Natural killer cell (primary cell): ENCODE measurements around the gene NLRP10. TPM values are rescaled to one million over a fixed set of nuclear protein-coding genes. Genes with fewer than 3 reads are reported as not detected.

ENCODE experiments used
- ATAC-seq, 3 donors: fragments of 150-1000 bp in 2 of 3; fragments of 200-7000 bp in 1 of 3; cut with Tn5 transposase; 1 replicate in 1 of 3; 2 replicates in 2 of 3; pipeline ENCODE4 v1.10.0; 2021; ENCODE audit warnings: mild to moderate bottlenecking in 2 of 3, moderate library complexity in 2 of 3
- DNase-seq, 2 donors: peaks; one replicate each; pipeline versions ENCODE4 v3.0.0 to v3.0.0-alpha.2; 2013 to 2021; ENCODE audit warnings: mixed read lengths in 1 of 2
- H3K27ac ChIP-seq: one replicate; pipeline ENCODE4 v1.5.1; 2013; ENCODE audit warnings: mild to moderate bottlenecking, low read length
- H3K27me3 ChIP-seq: one replicate; pipeline ENCODE4 v1.6.1; 2013; ENCODE audit warnings: low read length; ENCODE audit not compliant: control insufficient read depth, insufficient read depth
- H3K36me3 ChIP-seq: one replicate; pipeline ENCODE4 v1.6.1; 2013; ENCODE audit warnings: low read length; ENCODE audit not compliant: control insufficient read depth, insufficient read depth
- H3K4me1 ChIP-seq: one replicate; pipeline ENCODE4 v1.6.1; 2013; ENCODE audit warnings: low read length; ENCODE audit not compliant: control insufficient read depth, insufficient read depth
- H3K4me3 ChIP-seq: one replicate; pipeline ENCODE4 v1.5.1; 2013; ENCODE audit warnings: low read length
- H3K9me3 ChIP-seq: one replicate; pipeline ENCODE4 v1.6.1; 2013; ENCODE audit warnings: low read length; ENCODE audit not compliant: control insufficient read depth, insufficient read depth
- H3K27ac Mint-ChIP-seq, 2 donors: one replicate each; pipeline ENCODE4 v1.8.0; 2022; ENCODE audit warnings: mild to moderate bottlenecking in 2 of 2, mixed read lengths in 2 of 2, moderate library complexity in 1 of 2
- H3K27me3 Mint-ChIP-seq, 2 donors: one replicate each; pipeline ENCODE4 v1.8.0; 2022; ENCODE audit warnings: low read depth in 2 of 2, mixed read lengths in 2 of 2
- H3K36me3 Mint-ChIP-seq: one replicate; pipeline ENCODE4 v1.8.0; 2022; ENCODE audit warnings: mixed read lengths
- H3K4me1 Mint-ChIP-seq, 2 donors: one replicate each; pipeline ENCODE4 v1.8.0; 2022; ENCODE audit warnings: mixed read lengths in 2 of 2
- H3K4me3 Mint-ChIP-seq: one replicate; pipeline ENCODE4 v1.8.0; 2022; ENCODE audit warnings: mild to moderate bottlenecking, moderate library complexity, mixed read lengths
- H3K9me3 Mint-ChIP-seq, 2 donors: one replicate each; pipeline ENCODE4 v1.8.0; 2022; ENCODE audit warnings: mixed read lengths in 2 of 2
- WGBS: methylation state at CpG from one replicate; pipeline ENCODE4 v1.1.7; 2013; ENCODE audit warnings: missing lambda C conversion rate; ENCODE audit not compliant: insufficient coverage; 5-methylcytosine and 5-hydroxymethylcytosine counted together
- intact Hi-C: fragments of 100-400 bp; cut with micrococcal nuclease; formaldehyde crosslinking; loops from one replicate; pipeline ENCODE4 v1.14.2; 2022
- total RNA-seq, 4 donors: library from RNA; stranded (reverse); fragments of 120-200 nt in 1 of 4; gene quantifications; one replicate each; pipeline versions ENCODE4 v1.2.3 to v1.2.4, GENCODE V29; 2013 to 2022
- TF ChIP-seq, protein P1 (sequence below): fragments of 200-600 bp; IDR thresholded peaks from one replicate; pipeline ENCODE4 v1.8.0; 2022; ENCODE audit warnings: antibody characterized with exemption

NLRP10 gene, protein sequence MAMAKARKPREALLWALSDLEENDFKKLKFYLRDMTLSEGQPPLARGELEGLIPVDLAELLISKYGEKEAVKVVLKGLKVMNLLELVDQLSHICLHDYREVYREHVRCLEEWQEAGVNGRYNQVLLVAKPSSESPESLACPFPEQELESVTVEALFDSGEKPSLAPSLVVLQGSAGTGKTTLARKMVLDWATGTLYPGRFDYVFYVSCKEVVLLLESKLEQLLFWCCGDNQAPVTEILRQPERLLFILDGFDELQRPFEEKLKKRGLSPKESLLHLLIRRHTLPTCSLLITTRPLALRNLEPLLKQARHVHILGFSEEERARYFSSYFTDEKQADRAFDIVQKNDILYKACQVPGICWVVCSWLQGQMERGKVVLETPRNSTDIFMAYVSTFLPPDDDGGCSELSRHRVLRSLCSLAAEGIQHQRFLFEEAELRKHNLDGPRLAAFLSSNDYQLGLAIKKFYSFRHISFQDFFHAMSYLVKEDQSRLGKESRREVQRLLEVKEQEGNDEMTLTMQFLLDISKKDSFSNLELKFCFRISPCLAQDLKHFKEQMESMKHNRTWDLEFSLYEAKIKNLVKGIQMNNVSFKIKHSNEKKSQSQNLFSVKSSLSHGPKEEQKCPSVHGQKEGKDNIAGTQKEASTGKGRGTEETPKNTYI
- total RNA-seq, result not detected
- total RNA-seq (2013), result not detected

DNA sequence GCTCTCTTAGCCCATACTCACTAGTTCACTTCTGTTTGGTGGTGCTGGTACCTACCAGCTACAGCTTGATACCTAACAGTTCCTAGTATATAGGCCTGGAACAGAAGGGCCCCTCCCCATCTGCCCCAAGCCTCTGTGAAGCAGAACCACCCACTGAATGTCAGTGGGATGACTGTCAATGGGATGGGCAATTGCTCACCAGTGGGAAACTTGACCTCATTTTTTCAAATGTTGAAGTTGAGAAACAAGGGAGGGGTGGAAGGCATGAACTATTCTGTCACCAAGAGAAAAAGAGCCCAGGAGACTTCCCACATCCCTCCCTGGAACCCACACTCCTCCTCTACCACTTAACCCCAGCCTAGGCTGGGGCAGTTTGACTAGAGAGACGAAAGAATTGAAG is at the start of gene NLRP10:
TSS of gene NLRP10 (minus strand) at position 62 of the 400 bp plus-strand sequence. CDS start 1,952 bp downstream, outside the sequence.
- intact Hi-C loops, result no loop called here
- Histone ChIP-seq H3K4me1 (no peaks in the 10 kb centered on the region), H3K36me3 (no peaks in the 10 kb centered on the region), H3K27ac (no peak within 1 kb of the TSS), H3K27me3 (no peaks in the 10 kb centered on the region), H3K9me3 (no peaks in the 10 kb centered on the region), H3K4me3 (no peak within 1 kb of the TSS)
- Mint-ChIP-seq H3K27ac (no peak within 1 kb of the TSS), H3K4me3 (no peak within 1 kb of the TSS), H3K9me3 (no peaks in the 10 kb centered on the region), H3K27me3 (peaks cover 18 to 37% of the 10 kb centered on the region in 2 donors), H3K36me3 (no peaks in the 10 kb centered on the region), H3K4me1 (no peaks in the 10 kb centered on the region)
- no peak for ATAC-seq
- no CpG with 5 or more reads among the region's 1 CpG for WGBS
- TF ChIP-seq, protein P1, sequence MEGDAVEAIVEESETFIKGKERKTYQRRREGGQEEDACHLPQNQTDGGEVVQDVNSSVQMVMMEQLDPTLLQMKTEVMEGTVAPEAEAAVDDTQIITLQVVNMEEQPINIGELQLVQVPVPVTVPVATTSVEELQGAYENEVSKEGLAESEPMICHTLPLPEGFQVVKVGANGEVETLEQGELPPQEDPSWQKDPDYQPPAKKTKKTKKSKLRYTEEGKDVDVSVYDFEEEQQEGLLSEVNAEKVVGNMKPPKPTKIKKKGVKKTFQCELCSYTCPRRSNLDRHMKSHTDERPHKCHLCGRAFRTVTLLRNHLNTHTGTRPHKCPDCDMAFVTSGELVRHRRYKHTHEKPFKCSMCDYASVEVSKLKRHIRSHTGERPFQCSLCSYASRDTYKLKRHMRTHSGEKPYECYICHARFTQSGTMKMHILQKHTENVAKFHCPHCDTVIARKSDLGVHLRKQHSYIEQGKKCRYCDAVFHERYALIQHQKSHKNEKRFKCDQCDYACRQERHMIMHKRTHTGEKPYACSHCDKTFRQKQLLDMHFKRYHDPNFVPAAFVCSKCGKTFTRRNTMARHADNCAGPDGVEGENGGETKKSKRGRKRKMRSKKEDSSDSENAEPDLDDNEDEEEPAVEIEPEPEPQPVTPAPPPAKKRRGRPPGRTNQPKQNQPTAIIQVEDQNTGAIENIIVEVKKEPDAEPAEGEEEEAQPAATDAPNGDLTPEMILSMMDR, result no peak
- DNase-seq, result no peak

DNA sequence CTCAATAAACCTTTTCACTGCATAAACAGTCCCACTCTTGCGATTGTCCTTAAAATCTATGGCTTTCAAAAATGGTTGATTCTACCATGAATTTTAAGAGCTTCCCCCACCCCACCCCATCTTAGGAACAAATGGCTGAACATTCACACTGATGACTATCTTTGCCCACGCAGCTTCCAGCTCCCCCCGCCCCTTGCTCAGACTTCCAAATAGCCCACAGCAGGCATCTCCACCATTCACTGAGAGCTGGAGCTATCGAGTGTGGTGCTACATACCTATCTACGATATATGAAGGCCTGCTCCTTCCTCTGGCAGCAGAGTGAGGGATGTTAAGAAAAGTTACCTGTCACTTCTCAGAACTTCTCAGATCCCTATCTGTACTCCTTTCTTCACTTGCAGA is 48.6 kb upstream of the NLRP10 start:
- Mint-ChIP-seq H3K36me3 (no peaks in the 10 kb centered on the region), H3K4me3 (no peak overlapping the region), H3K27me3 (peaks cover 28 to 34% of the 10 kb centered on the region in 2 donors), H3K27ac (no peak overlapping the region), H3K9me3 (no peaks in the 10 kb centered on the region), H3K4me1 (peaks cover 0 to 6% of the 10 kb centered on the region in 2 donors)
- DNase-seq, result no peak
- H3K4me3 ChIP-seq, result no peak overlapping the region
- TF ChIP-seq, protein P1, result no peak
- intact Hi-C loops, result no loop called here
- no peak for ATAC-seq
- no peaks in the 10 kb centered on the region for H3K36me3 ChIP-seq
- no peak overlapping the region for H3K27ac ChIP-seq
- peaks cover 5% of the 10 kb centered on the region for H3K4me1 ChIP-seq
- peaks cover 13% of the 10 kb centered on the region for H3K27me3 ChIP-seq
- 90% methylated on average over 4 of the region's 5 CpGs for WGBS
- H3K9me3 ChIP-seq, result no peaks in the 10 kb centered on the region

DNA sequence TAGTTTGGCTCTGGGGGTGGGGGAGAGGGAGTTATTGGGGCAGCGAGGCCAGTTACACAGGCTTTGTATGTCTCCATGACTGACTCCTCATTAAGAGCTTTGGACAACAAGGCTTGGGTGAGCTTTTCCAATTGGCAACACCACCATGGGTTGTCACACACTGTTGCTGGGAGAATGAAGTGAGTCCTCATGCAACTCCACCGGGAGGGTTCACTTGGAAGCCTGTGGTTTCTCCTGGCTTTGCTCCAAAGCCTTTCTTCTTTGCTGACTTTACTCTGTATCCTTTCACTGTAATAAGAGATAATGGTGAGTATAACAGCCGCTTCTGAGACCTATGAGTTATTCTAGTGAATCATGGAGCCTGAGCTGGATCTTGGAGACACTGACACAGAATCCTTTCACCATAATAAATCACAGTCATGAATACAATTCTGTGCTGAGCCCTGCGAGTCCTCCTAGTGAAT is 46.8 kb upstream of the NLRP10 start:
- H3K27ac Mint-ChIP-seq, result no peak overlapping the region
- H3K4me3 ChIP-seq, result no peak overlapping the region
- DNase-seq (no peak), ATAC-seq (no peak)
- WGBS, result 63% methylated on average over 3 of the region's 4 CpGs
- H3K36me3 Mint-ChIP-seq, result no peaks in the 10 kb centered on the region
- no peaks in the 10 kb centered on the region for H3K4me1 ChIP-seq
- intact Hi-C loops, result no loop called here
- H3K9me3 ChIP-seq, result no peaks in the 10 kb centered on the region
- no peaks in the 10 kb centered on the region for H3K36me3 ChIP-seq
- H3K27me3 Mint-ChIP-seq, result peaks cover 17% of the 10 kb centered on the region in 2 donors
- H3K9me3 Mint-ChIP-seq, result no peaks in the 10 kb centered on the region
- H3K4me1 Mint-ChIP-seq, result no peaks in the 10 kb centered on the region
- peaks cover 2% of the 10 kb centered on the region for H3K27me3 ChIP-seq
- H3K4me3 Mint-ChIP-seq, result no peak overlapping the region
- TF ChIP-seq, protein P1, result no peak
- no peak overlapping the region for H3K27ac ChIP-seq
